GM11168 (cell line): ENCODE measurements around the gene PCDHGA7.
"Not testable (repeated sequence)": the region's sequence is repeated elsewhere in the genome, so short reads cannot be mapped to it uniquely, and the experiment has no call there.

Experiments
- in situ Hi-C: fragments of 300-500 bp; cut with MboI; formaldehyde crosslinking; loops from one replicate; pipeline ENCODE4 v1.12.0; 2022; ENCODE audit warnings: low sequenced_read_pairs; ENCODE audit not compliant: unreplicated experiment

The PCDHGA7 gene

DNA sequence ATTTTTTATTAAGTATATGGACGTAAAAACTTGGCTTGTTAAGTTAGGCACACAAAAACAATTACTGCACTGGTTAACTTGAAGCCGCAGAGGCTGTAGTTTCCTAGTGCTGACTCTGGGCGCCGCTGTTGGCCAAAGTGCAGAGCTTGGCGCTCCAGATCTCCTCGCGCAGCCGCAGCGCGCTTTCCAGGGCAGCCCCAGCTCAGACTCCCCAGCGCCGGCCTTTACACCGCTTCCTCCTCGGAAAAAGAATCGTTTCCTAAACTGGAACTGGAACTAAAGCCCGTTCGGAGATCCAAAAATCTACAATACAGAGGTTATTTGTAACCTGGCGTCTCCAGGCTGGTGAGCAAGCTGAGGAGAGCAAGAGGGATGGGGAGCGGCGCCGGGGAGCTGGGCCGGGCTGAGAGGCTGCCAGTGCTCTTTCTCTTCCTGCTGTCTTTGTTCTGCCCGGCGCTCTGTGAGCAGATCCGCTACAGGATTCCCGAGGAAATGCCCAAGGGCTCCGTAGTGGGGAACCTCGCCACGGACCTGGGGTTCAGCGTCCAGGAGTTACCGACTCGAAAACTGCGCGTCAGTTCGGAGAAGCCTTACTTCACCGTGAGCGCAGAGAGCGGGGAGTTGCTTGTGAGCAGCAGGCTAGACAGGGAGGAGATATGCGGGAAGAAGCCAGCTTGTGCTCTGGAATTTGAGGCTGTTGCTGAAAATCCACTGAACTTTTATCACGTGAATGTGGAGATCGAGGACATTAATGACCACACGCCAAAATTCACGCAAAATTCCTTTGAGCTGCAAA lies 15.4 kb downstream of the PCDHGA7 start, which contains the start of gene PCDHGB5:
PCDHGB5 (plus strand) TSS at position 192 of the 796 bp plus-strand sequence; CDS start at position 373, 181 bp downstream.
- in situ Hi-C loops, result loop anchor here (10.0 kb wide), 1 partner anchor 663 kb away; no protein-coding TSS in a partner anchor

DNA sequence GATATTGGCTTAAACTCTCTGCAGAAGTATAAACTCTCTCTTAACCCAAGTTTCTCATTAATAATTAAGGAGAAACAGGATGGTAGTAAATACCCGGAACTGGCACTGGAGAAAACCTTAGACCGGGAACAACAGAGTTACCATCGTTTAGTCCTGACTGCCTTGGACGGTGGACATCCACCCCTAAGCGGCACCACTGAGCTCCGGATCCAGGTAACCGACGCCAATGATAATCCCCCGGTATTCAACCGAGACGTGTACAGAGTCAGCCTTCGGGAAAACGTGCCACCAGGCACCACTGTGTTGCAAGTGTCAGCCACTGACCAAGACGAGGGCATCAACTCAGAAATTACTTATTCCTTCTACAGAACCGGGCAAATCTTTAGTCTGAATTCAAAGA lies 16.1 kb downstream of the PCDHGA7 start:
- in situ Hi-C loops, result loop anchor here (10.0 kb wide), 1 partner anchor 664 kb away; no protein-coding TSS in a partner anchor

DNA sequence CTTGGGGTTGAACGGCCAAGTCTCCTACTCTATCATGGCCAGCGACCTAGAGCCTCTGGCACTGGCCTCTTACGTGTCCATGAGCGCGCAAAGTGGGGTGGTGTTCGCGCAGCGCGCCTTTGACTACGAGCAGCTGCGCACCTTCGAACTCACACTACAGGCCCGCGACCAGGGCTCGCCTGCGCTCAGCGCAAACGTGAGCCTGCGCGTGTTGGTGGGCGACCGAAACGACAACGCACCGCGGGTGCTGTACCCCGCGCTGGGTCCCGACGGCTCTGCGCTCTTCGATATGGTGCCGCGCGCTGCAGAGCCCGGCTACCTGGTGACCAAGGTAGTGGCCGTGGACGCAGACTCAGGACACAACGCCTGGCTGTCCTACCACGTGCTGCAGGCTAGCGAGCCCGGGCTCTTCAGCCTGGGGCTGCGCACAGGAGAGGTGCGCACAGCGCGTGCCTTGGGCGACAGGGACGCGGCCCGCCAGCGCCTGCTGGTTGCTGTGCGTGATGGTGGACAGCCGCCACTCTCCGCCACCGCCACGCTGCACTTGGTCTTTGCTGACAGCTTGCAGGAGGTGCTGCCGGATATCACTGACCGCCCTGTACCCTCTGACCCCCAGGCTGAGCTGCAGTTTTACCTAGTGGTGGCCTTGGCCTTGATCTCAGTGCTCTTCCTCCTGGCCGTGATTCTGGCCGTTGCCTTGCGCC lies 17.2 kb downstream of the PCDHGA7 start:
- in situ Hi-C loops, result loop anchor here (10.0 kb wide), 1 partner anchor 665 kb away; no protein-coding TSS in a partner anchor

DNA sequence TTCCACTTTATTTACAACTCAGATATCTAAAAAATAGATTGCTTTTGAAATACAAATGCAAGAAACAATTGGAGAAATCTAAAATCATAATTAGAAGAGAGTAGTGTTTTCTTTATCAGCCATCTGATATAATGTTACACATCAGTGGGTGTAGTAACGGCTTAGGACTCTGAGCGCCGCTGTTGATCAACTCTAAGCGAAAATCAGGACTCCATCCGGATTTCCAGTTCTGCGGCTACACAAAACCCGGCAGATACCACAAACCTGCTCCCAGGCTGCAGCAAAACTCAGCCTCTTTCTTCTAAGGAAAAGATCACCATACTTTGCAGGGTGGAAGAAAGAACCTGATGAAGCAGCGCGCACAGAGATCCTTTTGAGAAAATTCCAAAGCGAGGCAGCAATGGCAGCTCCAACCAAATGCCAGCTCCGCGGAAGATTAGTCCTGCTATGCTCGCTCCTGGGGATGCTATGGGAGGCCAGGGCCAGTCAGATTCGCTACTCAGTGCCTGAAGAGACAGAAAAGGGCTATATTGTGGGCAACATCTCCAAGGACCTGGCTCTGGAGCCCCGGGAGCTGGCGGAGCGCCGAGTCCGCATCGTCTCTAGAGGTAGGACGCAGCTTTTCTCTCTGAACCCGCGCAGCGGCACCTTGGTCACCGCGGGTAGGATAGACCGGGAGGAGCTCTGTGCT lies 20.2 kb downstream of the PCDHGA7 start, which contains the start of gene PCDHGA9:
PCDHGA9 (plus strand) TSS at position 226 of the 691 bp plus-strand sequence; CDS start at position 401, 175 bp downstream.
- in situ Hi-C loops, result no loop called here

DNA sequence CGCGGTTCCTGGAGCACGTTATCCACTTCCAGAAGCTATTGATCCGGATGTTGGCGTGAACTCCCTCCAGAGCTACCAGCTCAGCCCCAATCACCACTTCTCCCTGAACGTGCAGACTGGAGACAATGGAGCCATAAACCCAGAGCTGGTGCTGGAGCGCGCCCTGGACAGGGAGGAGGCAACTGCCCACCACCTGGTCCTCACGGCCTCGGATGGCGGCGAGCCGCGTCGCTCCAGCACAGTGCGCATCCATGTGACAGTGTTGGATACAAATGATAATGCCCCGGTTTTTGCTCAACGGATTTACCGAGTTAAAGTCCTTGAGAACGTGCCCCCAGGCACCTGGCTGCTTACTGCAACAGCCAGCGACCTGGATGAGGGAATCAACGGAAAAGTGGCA lies 20.8 kb downstream of the PCDHGA7 start:
- in situ Hi-C loops, result no loop called here

DNA sequence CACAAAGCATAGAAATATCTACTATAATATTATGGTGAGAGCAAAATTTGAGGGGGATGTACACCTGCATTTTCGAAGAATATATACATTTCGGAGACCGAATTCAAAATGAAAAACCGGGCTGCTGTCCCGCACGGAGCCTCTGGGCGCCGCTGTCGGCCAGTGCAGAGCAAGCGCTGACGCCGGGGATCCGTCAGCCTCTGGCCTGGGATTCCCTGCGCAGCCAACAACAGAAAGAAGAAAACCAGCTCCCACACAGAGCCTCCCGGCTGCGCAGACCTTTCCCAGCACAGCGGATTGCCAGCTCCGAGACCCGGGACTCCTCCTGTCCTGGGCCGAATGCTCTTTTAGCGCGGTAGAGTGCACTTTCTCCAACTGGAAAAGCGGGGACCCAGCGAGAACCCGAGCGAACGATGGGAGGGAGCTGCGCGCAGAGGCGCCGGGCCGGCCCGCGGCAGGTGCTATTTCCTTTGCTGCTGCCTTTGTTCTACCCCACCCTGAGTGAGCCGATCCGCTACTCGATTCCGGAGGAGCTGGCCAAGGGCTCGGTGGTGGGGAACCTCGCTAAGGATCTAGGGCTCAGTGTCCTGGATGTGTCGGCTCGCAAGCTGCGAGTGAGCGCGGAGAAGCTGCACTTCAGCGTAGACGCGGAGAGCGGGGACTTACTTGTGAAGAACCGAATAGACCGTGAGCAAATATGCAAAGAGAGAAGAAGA lies 25.4 kb downstream of the PCDHGA7 start, which contains the start of gene PCDHGB6:
PCDHGB6 (plus strand) TSS at position 232 of the 716 bp plus-strand sequence; CDS start at position 414, 182 bp downstream.
- in situ Hi-C loops, result not testable (repeated sequence)

DNA sequence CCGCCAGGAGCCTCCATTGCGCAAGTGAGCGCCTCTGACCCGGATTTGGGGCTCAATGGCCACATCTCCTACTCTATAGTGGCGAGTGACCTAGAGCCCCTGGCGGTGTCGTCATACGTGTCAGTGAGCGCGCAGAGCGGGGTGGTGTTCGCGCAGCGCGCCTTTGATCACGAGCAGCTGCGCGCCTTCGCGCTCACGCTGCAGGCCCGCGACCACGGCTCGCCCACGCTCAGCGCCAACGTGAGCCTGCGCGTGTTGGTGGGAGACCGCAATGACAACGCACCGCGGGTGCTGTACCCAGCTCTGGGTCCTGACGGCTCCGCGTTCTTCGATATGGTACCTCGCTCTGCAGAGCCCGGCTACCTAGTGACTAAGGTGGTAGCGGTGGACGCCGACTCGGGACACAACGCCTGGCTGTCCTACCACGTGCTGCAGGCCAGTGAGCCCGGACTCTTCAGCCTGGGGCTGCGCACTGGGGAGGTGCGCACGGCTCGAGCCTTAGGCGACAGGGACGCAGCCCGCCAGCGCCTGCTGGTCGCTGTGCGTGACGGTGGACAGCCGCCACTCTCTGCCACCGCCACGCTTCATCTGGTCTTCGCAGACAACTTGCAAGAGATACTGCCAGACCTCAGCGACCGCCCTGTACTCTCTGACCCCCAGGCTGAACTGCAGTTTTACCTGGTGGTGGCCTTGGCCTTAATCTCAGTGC lies 27.2 kb downstream of the PCDHGA7 start:
- in situ Hi-C loops, result loop anchor here (5.0 kb wide), 1 partner anchor 153 kb away; no protein-coding TSS in a partner anchor

DNA sequence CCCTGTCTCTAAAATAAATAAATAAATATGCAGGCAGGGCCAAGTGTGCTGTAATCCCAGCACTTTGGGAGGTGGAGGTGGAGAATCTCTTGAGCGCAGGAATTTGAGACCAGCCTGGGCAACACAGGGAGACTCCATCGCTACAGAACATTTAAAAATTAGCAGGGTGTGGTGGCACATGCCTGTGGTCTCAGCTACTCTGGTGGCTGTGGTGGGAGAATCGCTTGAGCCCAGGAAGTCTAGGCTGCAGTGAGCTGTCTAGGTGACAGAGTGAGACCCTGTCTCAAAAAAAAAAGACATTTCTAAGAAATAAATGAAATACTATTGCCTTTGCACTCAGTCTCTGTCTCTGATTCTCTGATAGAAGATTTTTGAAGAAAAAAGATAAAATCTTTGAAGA lies 29.0 kb downstream of the PCDHGA7 start:
- in situ Hi-C loops, result loop anchor here (5.0 kb wide), 1 partner anchor 151 kb away; no protein-coding TSS in a partner anchor

DNA sequence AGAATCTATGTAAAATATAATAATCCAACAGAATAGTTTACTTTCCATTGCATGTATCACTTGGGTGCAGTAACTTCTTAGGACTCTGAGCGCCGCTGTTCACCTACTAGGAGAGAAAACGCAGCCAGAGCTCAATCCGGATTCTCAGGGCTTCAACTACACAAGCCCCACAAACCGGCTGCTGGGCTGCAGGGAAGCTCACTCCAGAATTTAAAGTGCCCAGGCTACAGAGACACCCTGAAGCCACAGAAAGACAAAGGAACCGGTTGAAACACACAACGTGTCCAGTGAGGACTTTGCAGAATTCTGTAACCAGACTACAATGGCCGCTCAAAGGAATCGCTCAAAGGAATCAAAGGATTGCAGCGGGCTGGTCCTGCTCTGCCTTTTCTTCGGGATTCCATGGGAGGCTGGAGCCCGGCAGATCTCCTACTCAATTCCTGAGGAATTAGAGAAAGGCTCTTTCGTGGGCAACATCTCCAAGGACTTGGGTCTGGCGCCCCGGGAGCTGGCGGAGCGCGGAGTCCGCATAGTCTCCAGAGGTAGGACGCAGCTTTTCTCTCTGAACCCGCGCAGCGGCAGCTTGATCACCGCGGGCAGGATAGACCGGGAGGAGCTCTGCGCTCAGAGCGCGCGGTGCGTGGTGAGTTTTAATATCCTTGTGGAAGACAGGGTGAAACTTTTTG lies 30.5 kb downstream of the PCDHGA7 start, which contains the start of gene PCDHGA10:
PCDHGA10 (plus strand) TSS at position 134 of the 686 bp plus-strand sequence; CDS start at position 323, 189 bp downstream.
- in situ Hi-C loops, result loop anchor here (5.0 kb wide), 1 partner anchor 149 kb away; no protein-coding TSS in a partner anchor

DNA sequence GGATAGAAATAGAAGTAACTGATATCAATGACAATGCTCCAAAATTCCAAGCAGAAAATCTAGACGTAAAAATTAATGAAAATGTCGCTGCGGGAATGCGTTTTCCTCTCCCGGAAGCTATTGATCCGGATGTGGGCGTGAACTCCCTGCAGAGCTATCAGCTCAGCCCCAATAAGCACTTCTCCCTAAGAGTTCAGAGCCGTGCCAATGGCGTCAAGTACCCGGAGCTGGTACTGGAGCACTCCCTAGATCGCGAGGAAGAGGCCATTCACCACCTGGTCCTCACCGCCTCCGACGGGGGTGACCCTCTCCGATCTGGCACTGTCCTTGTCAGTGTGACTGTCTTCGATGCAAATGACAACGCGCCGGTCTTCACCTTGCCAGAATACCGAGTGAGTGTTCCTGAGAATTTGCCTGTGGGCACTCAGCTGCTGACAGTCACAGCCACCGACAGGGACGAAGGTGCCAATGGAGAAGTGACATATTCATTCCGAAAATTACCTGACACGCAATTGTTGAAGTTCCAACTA lies 31.1 kb downstream of the PCDHGA7 start:
- in situ Hi-C loops, result loop anchor here (5.0 kb wide), 1 partner anchor 149 kb away; no protein-coding TSS in a partner anchor

DNA sequence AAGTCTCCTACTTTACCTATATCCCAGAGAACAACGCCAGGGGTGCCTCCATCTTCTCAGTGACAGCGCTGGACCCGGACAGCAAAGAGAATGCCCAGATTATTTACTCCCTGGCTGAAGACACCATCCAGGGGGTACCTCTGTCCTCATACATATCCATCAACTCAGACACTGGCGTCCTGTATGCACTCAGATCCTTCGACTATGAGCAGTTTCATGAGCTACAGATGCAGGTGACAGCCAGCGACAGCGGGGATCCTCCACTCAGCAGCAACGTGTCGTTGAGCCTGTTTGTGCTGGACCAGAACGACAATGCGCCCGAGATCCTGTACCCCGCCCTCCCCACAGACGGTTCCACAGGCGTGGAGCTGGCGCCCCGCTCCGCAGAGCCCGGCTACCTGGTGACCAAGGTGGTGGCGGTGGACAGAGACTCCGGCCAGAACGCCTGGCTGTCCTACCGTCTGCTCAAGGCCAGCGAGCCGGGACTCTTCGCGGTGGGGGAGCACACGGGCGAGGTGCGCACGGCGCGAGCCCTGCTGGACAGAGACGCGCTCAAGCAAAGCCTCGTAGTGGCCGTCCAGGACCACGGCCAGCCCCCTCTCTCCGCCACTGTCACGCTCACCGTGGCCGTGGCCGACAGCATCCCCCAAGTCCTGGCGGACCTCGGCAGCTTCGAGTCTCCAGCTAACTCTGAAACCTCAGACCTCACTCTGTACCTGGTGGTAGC lies 32.2 kb downstream of the PCDHGA7 start:
- in situ Hi-C loops, result loop anchor here (5.0 kb wide), 1 partner anchor 148 kb away; no protein-coding TSS in a partner anchor

DNA sequence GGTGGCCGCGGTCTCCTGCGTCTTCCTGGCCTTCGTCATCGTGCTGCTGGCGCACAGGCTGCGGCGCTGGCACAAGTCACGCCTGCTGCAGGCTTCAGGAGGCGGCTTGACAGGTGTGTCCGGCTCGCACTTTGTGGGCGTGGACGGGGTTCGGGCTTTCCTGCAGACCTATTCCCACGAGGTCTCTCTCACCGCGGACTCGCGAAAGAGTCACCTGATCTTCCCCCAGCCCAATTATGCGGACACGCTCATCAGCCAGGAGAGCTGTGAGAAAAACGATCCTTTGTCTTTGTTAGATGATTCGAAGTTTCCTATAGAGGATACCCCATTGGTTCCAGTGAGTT lies 32.7 kb downstream of the PCDHGA7 start:
- in situ Hi-C loops, result not testable (repeated sequence)

DNA sequence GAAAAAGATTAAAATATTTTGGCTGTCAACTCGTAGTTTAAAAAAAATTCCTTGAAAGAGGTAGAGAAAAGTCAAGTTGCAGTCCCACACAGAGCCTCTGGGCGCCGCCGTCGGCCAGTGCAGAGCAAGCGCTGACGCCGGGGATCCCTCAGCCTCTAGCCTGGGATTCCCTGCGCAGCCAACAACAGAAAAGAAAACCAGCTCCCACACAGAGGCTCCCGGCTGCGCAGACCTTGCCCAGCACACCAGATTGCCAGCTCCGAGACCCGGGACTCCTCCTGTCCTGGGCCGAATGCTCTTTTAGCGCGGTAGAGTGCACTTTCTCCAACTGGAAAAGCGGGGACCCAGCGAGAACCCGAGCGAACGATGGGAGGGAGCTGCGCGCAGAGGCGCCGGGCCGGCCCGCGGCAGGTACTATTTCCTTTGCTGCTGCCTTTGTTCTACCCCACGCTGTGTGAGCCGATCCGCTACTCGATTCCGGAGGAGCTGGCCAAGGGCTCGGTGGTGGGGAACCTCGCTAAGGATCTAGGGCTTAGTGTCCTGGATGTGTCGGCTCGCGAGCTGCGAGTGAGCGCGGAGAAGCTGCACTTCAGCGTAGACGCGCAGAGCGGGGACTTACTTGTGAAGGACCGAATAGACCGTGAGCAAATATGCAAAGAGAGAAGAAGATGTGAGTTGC lies 35.1 kb downstream of the PCDHGA7 start, which contains the start of gene PCDHGB7:
PCDHGB7 (plus strand) TSS at position 184 of the 679 bp plus-strand sequence; CDS start at position 367, 183 bp downstream.
- in situ Hi-C loops, result not testable (repeated sequence)

DNA sequence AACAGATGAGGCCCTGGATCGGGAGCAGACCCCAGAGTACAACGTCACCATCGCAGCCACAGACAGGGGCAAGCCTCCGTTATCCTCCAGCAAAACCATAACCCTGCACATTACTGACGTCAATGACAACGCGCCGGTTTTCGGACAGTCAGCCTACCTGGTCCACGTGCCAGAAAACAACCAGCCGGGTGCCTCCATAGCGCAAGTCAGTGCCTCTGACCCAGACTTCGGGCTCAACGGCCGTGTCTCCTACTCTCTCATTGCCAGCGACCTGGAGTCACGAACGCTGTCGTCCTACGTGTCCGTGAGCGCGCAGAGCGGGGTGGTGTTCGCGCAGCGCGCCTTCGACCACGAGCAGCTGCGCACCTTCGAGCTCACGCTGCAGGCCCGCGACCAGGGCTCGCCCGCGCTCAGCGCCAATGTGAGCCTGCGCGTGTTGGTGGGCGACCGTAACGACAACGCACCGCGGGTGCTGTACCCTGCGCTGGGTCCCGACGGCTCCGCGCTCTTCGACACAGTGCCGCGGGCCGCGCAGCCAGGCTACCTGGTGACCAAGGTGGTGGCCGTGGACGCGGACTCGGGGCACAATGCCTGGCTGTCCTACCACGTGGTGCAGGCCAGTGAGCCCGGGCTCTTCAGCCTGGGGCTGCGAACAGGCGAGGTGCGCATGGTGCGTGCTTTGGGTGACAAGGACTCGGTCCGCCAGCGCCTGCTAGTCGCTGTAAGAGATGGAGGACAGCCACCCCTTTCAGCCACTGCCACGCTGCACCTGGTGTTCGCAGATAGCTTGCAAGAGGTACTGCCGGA lies 36.7 kb downstream of the PCDHGA7 start:
- in situ Hi-C loops, result no loop called here

DNA sequence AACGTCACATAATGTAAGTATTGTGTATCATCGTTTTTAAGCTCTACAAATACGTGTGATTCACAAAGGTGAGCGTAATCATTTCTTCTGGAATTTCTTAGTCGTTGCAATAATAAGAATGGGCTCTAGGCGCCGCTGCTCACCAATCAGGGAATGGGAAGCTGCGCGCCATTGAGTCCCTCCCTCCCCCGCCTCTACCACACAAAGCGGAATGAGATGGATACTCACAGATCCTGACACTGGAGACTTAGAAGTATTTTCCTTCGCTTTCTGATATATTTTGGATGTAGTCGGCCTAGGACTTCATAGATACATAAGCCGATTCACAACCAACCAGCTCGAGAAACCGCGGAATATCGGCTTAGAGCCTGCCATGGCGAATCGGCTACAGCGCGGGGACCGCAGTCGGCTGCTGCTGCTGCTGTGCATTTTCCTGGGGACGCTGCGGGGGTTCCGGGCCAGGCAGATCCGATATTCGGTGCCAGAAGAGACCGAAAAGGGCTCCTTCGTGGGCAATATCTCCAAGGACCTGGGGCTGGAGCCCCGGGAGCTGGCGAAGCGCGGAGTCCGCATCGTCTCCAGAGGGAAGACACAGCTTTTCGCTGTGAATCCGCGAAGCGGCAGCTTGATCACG lies 38.4 kb downstream of the PCDHGA7 start, which contains the start of gene PCDHGA11:
PCDHGA11 (plus strand) TSS at position 197 of the 634 bp plus-strand sequence; CDS start at position 374, 177 bp downstream.
- in situ Hi-C loops, result no loop called here
